ENCODE results near the gene LENG1. TPM values are rescaled to one million over a fixed set of nuclear protein-coding genes. Genes with fewer than 3 reads are reported as not detected.

Gene LENG1
- total and polyA plus RNA-seq, 2 experiments from 2014 or later = 4.7 to 17.2 TPM

- no peak for TF ChIP-seq ZNF462 (CRISPR knock-in tag; IDR thresholded peaks at IDR 0.05)
- TF ChIP-seq JUNB (IDR thresholded peaks at IDR 0.05; ENCODE audit: unreplicated experiment) = no peak
- no peak for TF ChIP-seq ZNF331 (CRISPR knock-in tag; IDR thresholded peaks at IDR 0.05; ENCODE audit: low read depth)
- no peak for TF ChIP-seq NANOG (IDR thresholded peaks at IDR 0.05; ENCODE audit: borderline replicate concordance)
- TF ChIP-seq, protein P1, sequence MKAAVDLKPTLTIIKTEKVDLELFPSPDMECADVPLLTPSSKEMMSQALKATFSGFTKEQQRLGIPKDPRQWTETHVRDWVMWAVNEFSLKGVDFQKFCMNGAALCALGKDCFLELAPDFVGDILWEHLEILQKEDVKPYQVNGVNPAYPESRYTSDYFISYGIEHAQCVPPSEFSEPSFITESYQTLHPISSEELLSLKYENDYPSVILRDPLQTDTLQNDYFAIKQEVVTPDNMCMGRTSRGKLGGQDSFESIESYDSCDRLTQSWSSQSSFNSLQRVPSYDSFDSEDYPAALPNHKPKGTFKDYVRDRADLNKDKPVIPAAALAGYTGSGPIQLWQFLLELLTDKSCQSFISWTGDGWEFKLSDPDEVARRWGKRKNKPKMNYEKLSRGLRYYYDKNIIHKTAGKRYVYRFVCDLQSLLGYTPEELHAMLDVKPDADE (IDR thresholded peaks at IDR 0.05) = no peak
- no peak for TF ChIP-seq EZH2 (IDR thresholded peaks at IDR 0.05; ENCODE audit: low read depth, unreplicated experiment)
Measured at GRCh38 chr19:54191811-54192453, 32.4 kb upstream of the LENG1 start (continued).

Measured in GM23338 (cell line).